ENCODE results near the gene BTBD16.

DNA sequence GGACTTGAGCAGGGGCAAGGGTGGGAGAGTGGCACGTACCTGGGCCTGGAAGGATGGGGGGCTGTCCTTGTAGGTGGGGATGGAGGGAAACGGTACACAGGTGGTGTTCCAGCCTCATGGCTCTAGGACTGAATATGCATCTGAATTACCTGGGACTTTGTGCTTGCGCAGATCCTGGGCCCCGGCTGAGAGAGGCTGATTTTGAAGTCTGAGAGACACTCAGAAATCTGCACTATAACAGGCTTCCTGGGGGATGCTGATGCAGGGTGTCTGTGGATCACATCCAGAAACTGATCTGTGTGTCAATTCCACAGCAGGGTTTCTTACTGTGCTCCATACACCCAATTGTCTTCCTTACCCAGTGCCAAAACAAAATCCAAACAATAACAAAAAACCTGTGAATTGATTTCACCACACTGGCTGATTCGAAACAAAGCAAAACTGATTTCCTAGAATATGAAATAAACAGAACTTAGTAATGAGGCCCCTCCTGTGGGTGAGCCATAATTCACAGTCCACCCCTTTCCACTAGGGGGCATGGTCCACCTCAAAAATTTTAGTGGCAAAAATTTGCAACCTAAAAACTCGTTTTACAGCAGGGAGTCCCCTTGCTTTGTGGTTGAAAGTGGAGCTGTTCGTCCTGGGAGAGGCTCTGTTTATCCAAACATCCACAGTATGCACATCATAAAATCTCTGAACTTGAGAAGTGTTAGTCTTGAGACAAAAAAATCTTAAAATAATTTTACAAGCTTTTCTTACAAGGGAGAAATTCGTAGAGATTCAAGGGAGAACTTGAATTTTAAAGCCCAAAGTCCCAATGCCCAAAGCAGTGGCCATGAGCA lies 71.4 kb downstream of the BTBD16 start:
- TF ChIP-seq, protein P1, sequence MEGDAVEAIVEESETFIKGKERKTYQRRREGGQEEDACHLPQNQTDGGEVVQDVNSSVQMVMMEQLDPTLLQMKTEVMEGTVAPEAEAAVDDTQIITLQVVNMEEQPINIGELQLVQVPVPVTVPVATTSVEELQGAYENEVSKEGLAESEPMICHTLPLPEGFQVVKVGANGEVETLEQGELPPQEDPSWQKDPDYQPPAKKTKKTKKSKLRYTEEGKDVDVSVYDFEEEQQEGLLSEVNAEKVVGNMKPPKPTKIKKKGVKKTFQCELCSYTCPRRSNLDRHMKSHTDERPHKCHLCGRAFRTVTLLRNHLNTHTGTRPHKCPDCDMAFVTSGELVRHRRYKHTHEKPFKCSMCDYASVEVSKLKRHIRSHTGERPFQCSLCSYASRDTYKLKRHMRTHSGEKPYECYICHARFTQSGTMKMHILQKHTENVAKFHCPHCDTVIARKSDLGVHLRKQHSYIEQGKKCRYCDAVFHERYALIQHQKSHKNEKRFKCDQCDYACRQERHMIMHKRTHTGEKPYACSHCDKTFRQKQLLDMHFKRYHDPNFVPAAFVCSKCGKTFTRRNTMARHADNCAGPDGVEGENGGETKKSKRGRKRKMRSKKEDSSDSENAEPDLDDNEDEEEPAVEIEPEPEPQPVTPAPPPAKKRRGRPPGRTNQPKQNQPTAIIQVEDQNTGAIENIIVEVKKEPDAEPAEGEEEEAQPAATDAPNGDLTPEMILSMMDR (IDR thresholded peaks at IDR 0.05), result peak; percentile 43 to 72 (median 62)
- TF ChIP-seq EP300 (IDR thresholded peaks at IDR 0.05) (no peak), POLR2A (IDR thresholded peaks at IDR 0.05) (no peak)

Data from ovary (tissue), 3 donors.